ENCODE results near the gene NDUFS7.

NDUFS7 gene

GRCh38 chr19:1386945-1387683 lies 3.4 kb downstream of the NDUFS7 start:
- Mint-ChIP-seq H3K27ac (no peak overlapping the region), H3K9me3 (peaks cover 2 to 3% of the 10 kb centered on the region in 2 donors), H3K36me3 (peaks cover 32 to 51% of the 10 kb centered on the region in 2 donors), H3K4me3 (no peak overlapping the region), H3K4me1 (peaks cover 16 to 47% of the 10 kb centered on the region in 2 donors), H3K27me3 (peaks cover 6 to 8% of the 10 kb centered on the region in 2 donors)
- no peak for ATAC-seq (replicated peaks)
- no peak for DNase-seq

DNA sequence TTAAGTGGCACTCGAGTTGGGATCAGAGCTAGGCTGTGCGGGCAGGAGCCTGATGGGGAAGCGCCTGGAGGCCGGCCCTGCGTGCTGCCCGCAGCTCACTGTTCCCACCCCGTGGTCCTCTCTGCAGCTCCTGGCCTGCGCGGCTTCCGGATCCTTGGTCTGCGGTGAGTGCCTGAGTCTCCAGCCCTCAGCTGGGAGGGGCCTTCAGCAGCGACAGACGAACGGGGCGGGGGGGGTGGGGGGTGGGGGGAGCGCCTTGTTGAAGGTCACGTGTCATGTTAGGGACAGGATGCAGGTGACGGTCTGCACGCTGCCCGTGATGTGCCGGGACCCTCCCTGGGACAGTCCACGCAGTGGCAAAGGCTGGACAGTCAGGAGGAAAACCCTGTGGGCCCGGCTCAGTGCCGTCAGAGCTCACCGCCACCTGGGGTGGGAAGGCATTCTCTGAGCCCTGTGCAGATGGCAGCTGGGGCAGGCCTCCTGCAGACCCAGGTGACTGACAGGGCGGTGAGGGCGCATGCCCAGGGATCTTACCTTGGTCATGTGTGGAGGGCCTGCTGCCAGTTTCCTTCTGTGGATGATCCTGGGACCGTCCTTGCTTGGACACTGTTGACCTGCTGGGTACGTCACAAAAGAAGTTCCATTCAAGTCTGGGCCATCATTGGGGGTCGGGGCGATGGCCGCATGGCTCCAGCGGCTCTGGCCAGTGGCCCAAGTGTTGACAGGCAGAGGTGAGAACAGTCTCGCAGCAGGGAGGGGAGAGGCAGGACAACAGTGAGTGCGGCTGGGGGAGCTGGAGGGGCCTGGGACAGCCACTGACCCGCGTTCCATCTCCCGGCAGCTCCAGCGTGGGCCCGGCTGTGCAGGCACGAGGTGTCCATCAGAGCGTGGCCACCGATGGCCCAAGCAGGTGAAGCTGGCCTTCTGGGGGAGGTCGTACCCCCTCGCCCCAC lies 4.3 kb downstream of the NDUFS7 start:
- DNase-seq (no peak), ATAC-seq (replicated peaks) (no peak)
- Mint-ChIP-seq H3K9me3 (peaks cover 2 to 3% of the 10 kb centered on the region in 2 donors), H3K36me3 (peaks cover 36 to 52% of the 10 kb centered on the region in 2 donors), H3K4me3 (no peak overlapping the region), H3K27ac (no peak overlapping the region), H3K4me1 (peaks cover 15 to 44% of the 10 kb centered on the region in 2 donors), H3K27me3 (peaks cover 6 to 7% of the 10 kb centered on the region in 2 donors)

DNA sequence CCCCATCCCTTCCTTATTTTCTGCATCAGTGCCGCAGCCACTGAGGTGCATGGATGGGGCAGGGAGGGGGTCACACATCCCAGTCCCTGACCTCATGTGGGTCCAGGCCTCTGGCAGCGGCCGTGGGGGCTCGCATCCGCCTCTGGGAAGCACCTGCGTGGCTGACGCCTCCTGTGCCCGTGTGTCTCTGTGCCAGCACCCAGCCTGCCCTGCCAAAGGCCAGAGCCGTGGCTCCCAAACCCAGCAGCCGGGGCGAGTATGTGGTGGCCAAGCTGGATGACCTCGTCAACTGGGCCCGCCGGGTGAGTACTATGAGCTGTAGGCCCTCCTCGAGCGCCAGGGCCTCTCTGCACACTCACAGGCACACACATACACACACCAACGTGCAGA lies 4.9 kb downstream of the NDUFS7 start:
- no peak for DNase-seq
- no peaks in the 10 kb centered on the region for H3K9me3 Mint-ChIP-seq
- H3K27me3 Mint-ChIP-seq = peaks cover under 1% of the 10 kb centered on the region in 2 donors
- no peak overlapping the region for H3K27ac Mint-ChIP-seq
- H3K4me3 Mint-ChIP-seq = no peak overlapping the region
- peaks cover 33 to 49% of the 10 kb centered on the region in 2 donors for H3K36me3 Mint-ChIP-seq
- H3K4me1 Mint-ChIP-seq = peaks cover 8 to 37% of the 10 kb centered on the region in 2 donors
- no peak for ATAC-seq (replicated peaks)

- Mint-ChIP-seq H3K4me3 (no peak overlapping the region), H3K27me3 (no peaks in the 10 kb centered on the region), H3K4me1 (peaks cover 7 to 34% of the 10 kb centered on the region in 2 donors), H3K9me3 (no peaks in the 10 kb centered on the region), H3K36me3 (peaks cover 31 to 53% of the 10 kb centered on the region in 2 donors), H3K27ac (no peak overlapping the region)
- no peak for DNase-seq
- ATAC-seq (replicated peaks) = no peak
These were observed 5.6 kb downstream of the NDUFS7 start for GRCh38 chr19:1389033-1389940.

- H3K27ac Mint-ChIP-seq = no peak overlapping the region
- peaks cover 6 to 20% of the 10 kb centered on the region in 2 donors for H3K4me1 Mint-ChIP-seq
- ATAC-seq (replicated peaks) (no peak), DNase-seq (no peak)
- H3K4me3 Mint-ChIP-seq = no peak overlapping the region
- H3K36me3 Mint-ChIP-seq = peaks cover 36 to 58% of the 10 kb centered on the region in 2 donors
- H3K27me3 Mint-ChIP-seq = no peaks in the 10 kb centered on the region
- no peaks in the 10 kb centered on the region for H3K9me3 Mint-ChIP-seq
These were observed 7.2 kb downstream of the NDUFS7 start for GRCh38 chr19:1390890-1391423.

GRCh38 chr19:1392407-1392806 lies 8.7 kb downstream of the NDUFS7 start:
- peaks cover 35 to 57% of the 10 kb centered on the region in 2 donors for H3K36me3 Mint-ChIP-seq
- ATAC-seq (replicated peaks) (no peak), DNase-seq (no peak)
- no peaks in the 10 kb centered on the region for H3K27me3 Mint-ChIP-seq
- no peak overlapping the region for H3K27ac Mint-ChIP-seq
- no peaks in the 10 kb centered on the region for H3K9me3 Mint-ChIP-seq
- H3K4me1 Mint-ChIP-seq = peaks cover 2 to 16% of the 10 kb centered on the region in 2 donors
- H3K4me3 Mint-ChIP-seq = no peak overlapping the region

GRCh38 chr19:1392939-1393530 lies 9.3 kb downstream of the NDUFS7 start:
- no peaks in the 10 kb centered on the region for H3K27me3 Mint-ChIP-seq

DNA sequence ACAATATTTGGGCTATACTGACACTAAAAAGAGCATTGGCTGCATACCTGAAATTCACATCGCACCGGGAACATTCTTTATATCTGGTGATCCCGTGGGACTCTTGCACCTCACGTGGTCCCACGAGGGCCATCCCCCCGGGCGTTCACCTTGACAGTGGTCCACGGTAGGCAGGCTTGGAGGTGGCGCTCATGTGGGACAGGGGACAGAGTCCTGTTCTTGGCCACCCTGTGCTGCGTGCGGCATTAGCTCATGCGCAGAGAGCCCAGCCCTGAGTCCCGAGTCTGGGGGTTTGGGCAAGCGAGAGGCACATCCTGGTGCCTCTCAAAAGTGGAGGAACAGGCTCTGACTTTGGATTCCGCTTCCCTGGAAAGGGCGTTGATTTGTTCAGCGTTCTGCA lies 10.1 kb downstream of the NDUFS7 start:
- no peaks in the 10 kb centered on the region for H3K9me3 Mint-ChIP-seq
- H3K27ac Mint-ChIP-seq = no peak overlapping the region
- peaks cover 37 to 56% of the 10 kb centered on the region in 2 donors for H3K36me3 Mint-ChIP-seq
- H3K27me3 Mint-ChIP-seq = no peaks in the 10 kb centered on the region
- H3K4me3 Mint-ChIP-seq = no peak overlapping the region
- peaks cover 4 to 16% of the 10 kb centered on the region in 2 donors for H3K4me1 Mint-ChIP-seq
- DNase-seq = no peak
- ATAC-seq (replicated peaks) = no peak

More at GRCh38 chr19:1392939-1393530, 9.3 kb downstream of the NDUFS7 start:
- no peaks in the 10 kb centered on the region for H3K9me3 Mint-ChIP-seq
- no peak for DNase-seq
- H3K4me1 Mint-ChIP-seq = peaks cover 2 to 16% of the 10 kb centered on the region in 2 donors
- H3K27ac Mint-ChIP-seq = no peak overlapping the region
- ATAC-seq (replicated peaks) = no peak
- no peak overlapping the region for H3K4me3 Mint-ChIP-seq
- peaks cover 35 to 60% of the 10 kb centered on the region in 2 donors for H3K36me3 Mint-ChIP-seq

DNA sequence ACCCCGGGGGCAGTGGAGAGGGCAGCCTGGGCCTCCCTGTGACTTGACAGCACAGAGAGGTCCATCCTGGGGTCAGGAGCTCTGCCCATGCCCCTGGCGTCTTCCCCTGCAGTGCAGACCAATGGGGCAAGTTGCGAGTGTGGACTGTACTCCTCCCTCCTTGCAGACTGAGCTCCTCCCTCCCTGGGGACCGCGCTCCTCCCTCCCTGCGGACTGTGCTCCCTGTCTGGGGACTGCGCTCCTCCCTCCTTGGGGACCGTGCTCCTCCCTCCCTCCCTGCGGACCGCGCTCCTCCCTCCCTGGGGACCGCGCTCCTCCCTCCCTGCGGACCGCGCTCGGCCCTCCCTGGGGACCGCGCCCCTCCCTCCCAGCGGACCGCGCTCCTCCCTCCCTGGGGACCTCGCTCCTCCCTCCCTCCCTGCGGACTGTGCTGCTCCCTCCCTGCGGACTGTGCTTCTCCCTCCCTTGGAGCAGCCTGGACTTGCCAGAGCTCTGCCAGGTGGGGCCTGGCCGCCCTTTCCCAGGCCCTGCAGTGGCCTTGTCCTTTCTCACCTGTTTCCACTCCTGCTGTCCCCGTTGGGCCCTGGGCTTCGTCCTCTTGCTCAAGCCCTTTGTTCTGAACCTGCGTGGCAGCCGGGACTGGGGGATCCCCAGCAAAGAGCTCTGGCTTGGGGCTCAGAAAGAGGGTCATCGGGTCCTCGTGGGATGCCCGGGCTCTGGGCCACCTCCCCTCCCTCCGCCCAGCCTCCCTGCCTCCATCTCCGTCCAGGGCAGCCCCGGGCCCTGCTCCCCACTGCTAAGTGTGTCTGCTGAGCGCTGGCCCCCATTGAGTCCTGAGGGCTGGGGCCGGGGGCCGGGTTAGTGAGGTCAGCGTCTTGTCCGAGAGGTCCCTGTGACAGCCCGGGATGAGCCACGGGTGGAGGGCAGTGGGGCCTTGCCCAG lies 10.8 kb downstream of the NDUFS7 start:
- no peak overlapping the region for H3K4me3 Mint-ChIP-seq
- H3K4me1 Mint-ChIP-seq = peaks cover 4 to 10% of the 10 kb centered on the region in 2 donors
- no peak overlapping the region for H3K27ac Mint-ChIP-seq
- H3K36me3 Mint-ChIP-seq = peaks cover 31 to 49% of the 10 kb centered on the region in 2 donors
- H3K27me3 Mint-ChIP-seq = no peaks in the 10 kb centered on the region
- no peaks in the 10 kb centered on the region for H3K9me3 Mint-ChIP-seq
- ATAC-seq (replicated peaks) (peak in 1 of 2 donors; percentile 26), DNase-seq (no peak)

GRCh38 chr19:1395194-1396018 lies 11.7 kb downstream of the NDUFS7 start:
- H3K4me3 Mint-ChIP-seq = no peak overlapping the region
- peaks cover 23 to 41% of the 10 kb centered on the region in 2 donors for H3K36me3 Mint-ChIP-seq
- no peak overlapping the region for H3K27ac Mint-ChIP-seq
- no peak for ATAC-seq (replicated peaks)
- H3K9me3 Mint-ChIP-seq = no peaks in the 10 kb centered on the region
- no peaks in the 10 kb centered on the region for H3K27me3 Mint-ChIP-seq
- peaks cover 4 to 12% of the 10 kb centered on the region in 2 donors for H3K4me1 Mint-ChIP-seq
- DNase-seq = no peak

DNA sequence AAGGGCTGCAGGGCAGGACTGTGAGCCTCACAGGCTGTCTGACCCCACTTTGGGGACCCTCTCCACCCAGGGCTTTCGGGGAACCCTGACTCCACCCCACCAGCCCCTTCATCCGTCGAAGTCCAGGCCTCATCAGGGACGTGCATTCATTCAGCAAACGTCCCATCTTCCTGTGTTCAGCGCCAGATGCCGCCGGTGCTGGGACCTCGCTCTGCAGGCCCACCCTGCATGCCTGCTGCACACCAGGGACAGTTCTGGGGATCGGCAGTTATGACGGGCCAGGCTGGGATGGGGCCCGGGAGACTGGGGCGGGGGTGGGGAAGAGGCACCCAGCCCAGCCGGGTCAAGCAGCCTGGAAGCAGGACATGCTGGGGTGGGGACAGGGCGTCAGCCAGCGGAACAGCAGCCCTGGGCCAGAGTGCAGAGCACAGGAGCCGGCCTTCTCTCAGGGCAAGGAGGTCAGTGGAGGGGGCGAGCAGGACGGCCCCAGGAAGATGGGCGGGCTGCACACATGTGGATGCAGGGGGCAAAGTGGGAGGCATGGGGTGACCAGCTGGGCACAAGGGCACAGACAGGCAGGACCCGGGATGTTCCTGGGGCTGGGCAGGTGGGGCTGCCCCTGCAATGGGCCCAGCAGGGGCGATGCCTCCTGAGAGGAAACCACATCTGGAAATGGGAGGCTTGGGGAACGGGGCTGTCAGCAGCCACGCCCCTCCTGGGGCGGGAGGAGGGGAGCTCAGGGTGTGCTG lies 12.5 kb downstream of the NDUFS7 start:
- ATAC-seq (replicated peaks) (peak in 1 of 2 donors; percentile 15), DNase-seq (no peak)
- Mint-ChIP-seq H3K4me3 (no peak overlapping the region), H3K9me3 (no peaks in the 10 kb centered on the region), H3K36me3 (peaks cover 19 to 33% of the 10 kb centered on the region in 2 donors), H3K4me1 (peaks cover 4 to 16% of the 10 kb centered on the region in 2 donors), H3K27me3 (no peaks in the 10 kb centered on the region), H3K27ac (peak overlapping the region; percentile 81)
